Spinal cord (tissue), 10 donors: ENCODE results near the gene STH. TPM values are rescaled to one million over a fixed set of nuclear protein-coding genes. Genes with fewer than 3 reads are reported as not detected.

ENCODE experiments used
- DNase-seq, 6 donors: peaks; one replicate each; pipeline versions ENCODE4 v3.0.0 to v3.0.0-alpha.2; 2013 to 2015; ENCODE audit warnings: low spot score in 6 of 6, low read depth in 4 of 6
- H3K27ac ChIP-seq: one replicate; pipeline ENCODE4 v1.5.1; 2013; ENCODE audit warnings: low read depth, low read length, control low read depth
- H3K27me3 ChIP-seq: one replicate; pipeline ENCODE4 v1.6.1; 2013; ENCODE audit warnings: low read length; ENCODE audit not compliant: control insufficient read depth, insufficient read depth
- H3K36me3 ChIP-seq: one replicate; pipeline ENCODE4 v1.6.1; 2013; ENCODE audit warnings: low read length; ENCODE audit not compliant: control insufficient read depth, insufficient read depth
- H3K4me1 ChIP-seq: one replicate; pipeline ENCODE4 v1.6.1; 2013; ENCODE audit warnings: low read length; ENCODE audit not compliant: control insufficient read depth, insufficient read depth
- H3K4me3 ChIP-seq: one replicate; pipeline ENCODE4 v1.5.1; 2013; ENCODE audit warnings: low read depth, low read length, control low read depth
- H3K9me3 ChIP-seq: one replicate; pipeline ENCODE4 v1.6.1; 2013; ENCODE audit warnings: low read length; ENCODE audit not compliant: control insufficient read depth, insufficient read depth
- WGBS: methylation state at CpG from one replicate; pipeline ENCODE4 v1.1.5; 2013; ENCODE audit warnings: missing lambda C conversion rate; ENCODE audit not compliant: insufficient coverage; 5-methylcytosine and 5-hydroxymethylcytosine counted together
- long read RNA-seq, 4 donors: transcript quantifications; one replicate each; lab custom pipeline, GENCODE V29; 2026
- polyA plus RNA-seq, 2 donors: library from polyadenylated mRNA; unstranded; fragments of 120-200 nt; gene quantifications; one replicate each; pipeline ENCODE4 v1.2.1, GENCODE V29; 2013; ENCODE audit not compliant: insufficient read length in 2 of 2
- total RNA-seq, 2 donors: library from RNA; depleted of rRNA in 1 of 2; stranded (reverse); fragments of 120-200 nt in 1 of 2; fragments of >200 nt in 1 of 2; gene quantifications; one replicate each; pipeline versions ENCODE4 v1.2.3 to v1.2.4, GENCODE V29; 2013 to 2014
- donor health status: healthy.

STH gene, protein sequence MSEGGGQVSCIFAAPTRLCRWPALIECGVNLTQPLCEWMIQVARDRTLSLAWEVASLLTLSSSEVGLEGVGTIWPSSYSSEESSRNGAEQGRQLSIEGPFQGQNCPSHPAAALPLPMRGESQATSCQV
- total RNA-seq (1 to 10 TPM in 1 of 2 donors, under 1 TPM in 1; 0.66 to 3.1 TPM), polyA plus RNA-seq (1 to 10 TPM in 1 of 2 donors, not detected in 1; 2.4 TPM)
- long read RNA-seq, donor 1, partial matches to known transcripts, result 0 of 1 reads
- long read RNA-seq, donor 1, other reads (novel, unspliced or antisense), result 0 of 1 reads
- long read RNA-seq, donor 2, result 0 reads
- long read RNA-seq, donor 3, result 0 reads
- long read RNA-seq, donor 4, result 0 reads

DNA sequence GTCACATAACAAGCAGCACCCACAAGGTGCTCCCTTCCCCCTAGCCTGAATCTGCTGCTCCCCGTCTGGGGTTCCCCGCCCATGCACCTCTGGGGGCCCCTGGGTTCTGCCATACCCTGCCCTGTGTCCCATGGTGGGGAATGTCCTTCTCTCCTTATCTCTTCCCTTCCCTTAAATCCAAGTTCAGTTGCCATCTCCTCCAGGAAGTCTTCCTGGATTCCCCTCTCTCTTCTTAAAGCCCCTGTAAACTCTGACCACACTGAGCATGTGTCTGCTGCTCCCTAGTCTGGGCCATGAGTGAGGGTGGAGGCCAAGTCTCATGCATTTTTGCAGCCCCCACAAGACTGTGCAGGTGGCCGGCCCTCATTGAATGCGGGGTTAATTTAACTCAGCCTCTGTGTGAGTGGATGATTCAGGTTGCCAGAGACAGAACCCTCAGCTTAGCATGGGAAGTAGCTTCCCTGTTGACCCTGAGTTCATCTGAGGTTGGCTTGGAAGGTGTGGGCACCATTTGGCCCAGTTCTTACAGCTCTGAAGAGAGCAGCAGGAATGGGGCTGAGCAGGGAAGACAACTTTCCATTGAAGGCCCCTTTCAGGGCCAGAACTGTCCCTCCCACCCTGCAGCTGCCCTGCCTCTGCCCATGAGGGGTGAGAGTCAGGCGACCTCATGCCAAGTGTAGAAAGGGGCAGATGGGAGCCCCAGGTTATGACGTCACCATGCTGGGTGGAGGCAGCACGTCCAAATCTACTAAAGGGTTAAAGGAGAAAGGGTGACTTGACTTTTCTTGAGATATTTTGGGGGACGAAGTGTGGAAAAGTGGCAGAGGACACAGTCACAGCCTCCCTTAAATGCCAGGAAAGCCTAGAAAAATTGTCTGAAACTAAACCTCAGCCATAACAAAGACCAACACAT, at the start of gene STH:
Gene STH, plus strand, starts transcription at position 264 of the 913 bp plus-strand sequence. Its CDS starts 30 bp downstream, at position 294.
- Histone ChIP-seq H3K9me3 (no peaks in the 10 kb centered on the region), H3K36me3 (peaks cover 61% of the 10 kb centered on the region), H3K4me1 (peaks cover 36% of the 10 kb centered on the region), H3K27me3 (no peaks in the 10 kb centered on the region), H3K4me3 (no peak within 1 kb of the TSS), H3K27ac (no peak within 1 kb of the TSS)
- DNase-seq, result no peak
- 89% methylated on average over 7 of the region's 8 CpGs for WGBS

GRCh38 chr17:45949755-45950320, 49.2 kb upstream of the STH start:
- peaks cover 25% of the 10 kb centered on the region for H3K4me1 ChIP-seq
- 85% methylated on average over 9 of the region's 9 CpGs for WGBS
- no peak overlapping the region for H3K4me3 ChIP-seq
- H3K27ac ChIP-seq, result no peak overlapping the region
- peaks cover 6% of the 10 kb centered on the region for H3K27me3 ChIP-seq
- no peak for DNase-seq
- H3K9me3 ChIP-seq, result no peaks in the 10 kb centered on the region
- peaks cover 4% of the 10 kb centered on the region for H3K36me3 ChIP-seq

DNA sequence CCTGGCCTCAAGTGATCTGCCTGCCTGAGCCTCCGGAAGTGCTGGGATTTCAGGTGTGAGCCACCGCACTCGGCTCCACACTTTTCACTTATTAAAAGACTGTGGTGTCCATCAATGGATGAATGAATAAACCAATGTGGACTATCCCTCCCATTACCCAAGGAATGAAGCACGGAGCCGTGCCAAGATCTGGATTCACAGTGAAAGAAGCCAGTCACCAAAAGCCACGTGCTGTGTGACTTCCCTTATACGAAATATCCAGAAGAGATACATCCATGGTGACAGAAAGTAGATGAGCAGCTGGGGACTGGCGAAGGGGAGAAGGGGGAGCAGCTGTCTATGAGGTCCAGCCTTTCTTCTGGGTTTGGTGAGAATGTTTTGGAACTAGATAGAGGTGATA, 48.2 kb upstream of the STH start:
- H3K36me3 ChIP-seq, result peaks cover 2% of the 10 kb centered on the region
- no peak overlapping the region for H3K27ac ChIP-seq
- peak in 1 of 6 donors; percentile 37 for DNase-seq
- H3K9me3 ChIP-seq, result no peaks in the 10 kb centered on the region
- peaks cover 25% of the 10 kb centered on the region for H3K4me1 ChIP-seq
- no peak overlapping the region for H3K4me3 ChIP-seq
- 71% methylated on average over 1 of the region's 8 CpGs for WGBS
- peaks cover 6% of the 10 kb centered on the region for H3K27me3 ChIP-seq

DNA sequence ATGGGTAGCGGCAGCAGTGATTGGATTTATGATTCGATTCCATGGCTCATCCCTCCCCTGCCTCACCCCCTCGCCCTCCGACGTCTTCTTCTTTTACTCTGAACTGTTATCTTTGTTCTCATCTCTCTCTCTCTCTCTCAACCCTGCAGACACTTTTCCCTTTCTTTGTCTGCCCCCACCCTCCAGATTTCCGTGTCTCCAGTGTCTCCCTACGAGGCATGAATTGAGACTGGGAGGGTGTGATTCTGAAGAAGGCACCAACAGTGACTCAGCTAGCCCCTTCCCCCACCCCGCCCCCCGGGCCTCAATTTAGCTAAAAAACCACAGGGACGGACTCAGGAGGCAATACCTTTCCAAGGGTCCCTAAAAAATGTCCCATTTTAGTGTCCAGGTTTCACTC, 47.6 kb upstream of the STH start:
- Histone ChIP-seq H3K27ac (no peak overlapping the region), H3K9me3 (no peaks in the 10 kb centered on the region)
- 33% methylated on average over 3 of the region's 10 CpGs for WGBS

DNA sequence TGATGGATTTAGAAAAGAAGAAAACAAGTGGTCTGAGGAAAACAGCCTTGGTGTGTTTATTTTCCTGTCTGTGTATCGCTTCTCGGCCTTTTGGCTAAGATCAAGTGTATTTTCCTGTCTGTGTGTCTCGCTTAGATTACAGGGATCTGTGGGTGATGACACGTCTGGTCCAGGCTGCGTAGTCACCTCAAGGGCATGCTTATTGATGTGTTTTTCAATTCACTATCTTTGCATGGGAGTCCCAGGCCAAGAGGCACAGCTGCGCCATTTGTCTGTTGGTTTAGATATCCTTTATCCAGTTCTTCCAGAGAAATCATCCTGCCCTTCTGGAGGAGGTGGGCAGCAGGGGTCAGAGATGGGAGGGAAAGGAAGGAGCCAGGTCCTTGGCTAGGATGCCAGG, 47.1 kb upstream of the STH start:
- H3K9me3 ChIP-seq, result no peaks in the 10 kb centered on the region
- H3K4me3 ChIP-seq, result no peak overlapping the region
- peaks cover 21% of the 10 kb centered on the region for H3K4me1 ChIP-seq
- peaks cover 2% of the 10 kb centered on the region for H3K36me3 ChIP-seq
- H3K27me3 ChIP-seq, result peaks cover 6% of the 10 kb centered on the region
- no peak overlapping the region for H3K27ac ChIP-seq
- 80% methylated on average over 2 of the region's 6 CpGs for WGBS
- no peak for DNase-seq

More for the DNA sequence above, 47.6 kb upstream of the STH start:
- Histone ChIP-seq H3K4me1 (peaks cover 25% of the 10 kb centered on the region), H3K36me3 (peaks cover 2% of the 10 kb centered on the region), H3K27me3 (peaks cover 6% of the 10 kb centered on the region), H3K4me3 (no peak overlapping the region)
- no peak for DNase-seq

GRCh38 chr17:45952814-45953320, 46.2 kb upstream of the STH start:
- Histone ChIP-seq H3K36me3 (peaks cover 2% of the 10 kb centered on the region), H3K27ac (no peak overlapping the region), H3K4me3 (no peak overlapping the region), H3K9me3 (no peaks in the 10 kb centered on the region), H3K4me1 (peaks cover 20% of the 10 kb centered on the region), H3K27me3 (peaks cover 6% of the 10 kb centered on the region)
- 97% methylated on average over 5 of the region's 6 CpGs for WGBS
- DNase-seq, result no peak

DNA sequence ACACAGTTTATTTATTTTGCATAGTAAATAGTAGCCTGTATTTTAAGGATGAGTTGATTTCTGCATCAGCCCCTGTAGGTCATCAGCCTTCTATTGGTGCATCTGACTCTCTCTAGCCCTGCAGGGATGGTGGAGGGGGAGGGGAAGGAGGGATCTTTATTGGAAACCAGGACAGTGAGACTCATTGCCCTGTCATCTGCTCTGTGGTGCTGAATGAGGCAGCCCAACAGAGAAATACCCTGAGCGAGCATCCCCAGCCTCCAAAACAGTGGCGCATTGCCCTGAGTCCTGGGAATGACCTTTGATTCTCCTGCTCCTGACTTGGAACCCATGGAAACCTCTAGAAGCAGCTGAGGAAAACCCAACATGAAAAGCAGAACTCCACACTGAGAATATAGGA, 45.5 kb upstream of the STH start:
- peaks cover 6% of the 10 kb centered on the region for H3K27me3 ChIP-seq
- no peak overlapping the region for H3K27ac ChIP-seq
- 60% methylated on average over 2 of the region's 2 CpGs for WGBS
- H3K4me1 ChIP-seq, result peaks cover 20% of the 10 kb centered on the region
- no peak overlapping the region for H3K4me3 ChIP-seq
- H3K9me3 ChIP-seq, result no peaks in the 10 kb centered on the region
- peaks cover 2% of the 10 kb centered on the region for H3K36me3 ChIP-seq
- no peak for DNase-seq

DNA sequence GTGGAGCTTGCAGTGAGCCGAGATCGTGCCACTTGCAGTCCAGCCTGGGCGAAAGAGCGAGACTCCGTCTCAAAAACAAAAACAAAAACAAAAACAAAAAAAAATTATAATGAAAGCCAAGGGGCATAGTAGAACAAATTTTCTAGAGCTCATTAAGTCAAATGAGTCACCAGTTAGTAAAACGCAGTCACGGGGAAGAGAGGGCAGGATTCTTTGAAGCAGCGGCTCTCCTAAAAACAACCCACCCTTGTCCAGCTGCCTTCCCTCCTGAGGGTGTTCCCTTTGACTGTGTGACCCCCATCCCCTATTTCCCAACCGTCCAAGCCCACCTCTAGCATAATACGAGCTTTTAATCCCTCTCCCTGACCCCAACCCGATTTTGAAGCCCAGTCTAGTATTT, 44.1 kb upstream of the STH start:
- H3K27me3 ChIP-seq, result peaks cover 4% of the 10 kb centered on the region
- H3K4me1 ChIP-seq, result peaks cover 13% of the 10 kb centered on the region
- no peak for DNase-seq
- WGBS, result 66% methylated on average over 6 of the region's 11 CpGs
- H3K27ac ChIP-seq, result no peak overlapping the region
- H3K4me3 ChIP-seq, result no peak overlapping the region
- no peaks in the 10 kb centered on the region for H3K9me3 ChIP-seq
- peaks cover 2% of the 10 kb centered on the region for H3K36me3 ChIP-seq

DNA sequence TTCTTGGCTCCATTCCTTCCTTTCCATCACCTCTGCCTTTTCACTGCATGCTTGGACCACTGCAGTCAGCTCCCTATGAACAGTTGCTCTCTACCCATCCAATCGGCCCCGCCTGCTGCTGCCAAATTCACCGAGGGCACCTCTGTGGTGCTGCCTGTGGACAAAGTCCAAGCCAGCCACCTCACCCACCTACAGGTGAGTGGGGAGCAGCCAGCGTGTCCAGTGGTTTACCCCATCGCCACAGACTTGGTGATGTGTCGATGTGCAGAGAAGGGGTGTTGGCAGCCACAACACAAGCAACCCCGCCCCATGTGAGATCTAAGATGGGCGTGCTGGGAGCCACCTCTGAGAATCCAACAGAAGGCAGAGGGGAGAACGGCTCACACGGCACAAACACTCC, 43.7 kb upstream of the STH start:
- no peak for DNase-seq
- no CpG with 5 or more reads among the region's 10 CpGs for WGBS
- H3K27ac ChIP-seq, result no peak overlapping the region

More for the DNA sequence above, 43.7 kb upstream of the STH start:
- H3K36me3 ChIP-seq, result peaks cover 2% of the 10 kb centered on the region
- H3K4me1 ChIP-seq, result peaks cover 8% of the 10 kb centered on the region
- peaks cover 2% of the 10 kb centered on the region for H3K27me3 ChIP-seq
- H3K4me3 ChIP-seq, result no peak overlapping the region
- no peaks in the 10 kb centered on the region for H3K9me3 ChIP-seq
